ENCODE results near the gene RGCC.

- no peak for TF ChIP-seq CTCF (IDR thresholded peaks at IDR 0.05; ENCODE audit: low read length)
- TF ChIP-seq EZH2 (optimal IDR thresholded peaks at IDR 0.05; ENCODE audit: low read depth, low read length): no peak
- no peak for TF ChIP-seq EZH2phosphoT487 (IDR thresholded peaks at IDR 0.05; ENCODE audit: low read length)
These were observed 42.1 kb downstream of the RGCC start for GRCh38 chr13:41499452-41499851.

Measured in MM.1S (cell line).